IMR-90 (cell line): ENCODE data around the gene RAPH1. TPM values are rescaled to one million over a fixed set of nuclear protein-coding genes. Genes with fewer than 3 reads are reported as not detected.

Source experiments
- ATAC-seq: fragments of 200-7000 bp; cut with Tn5 transposase; 2 replicates; pipeline ENCODE4 v1.9.1; 2020; ENCODE audit warnings: low read depth, mild to moderate bottlenecking, moderate library complexity
- BruUV-seq: library from RNA; stranded (reverse); fragments of 400-500 nt; replicated peaks from 2 replicates; lab custom pipeline; 2021; lab: Mats Ljungman, UMichigan
- CTCF ChIA-PET: fragments of 300-600 bp; formaldehyde crosslinking; extraction: SDS; loops from one replicate; lab custom pipeline; 2021; ENCODE audit warnings: antibody characterized with exemption; lab: Yijun Ruan, JAX
- POLR2A ChIA-PET: fragments of 300-600 bp; sonication (Branson Sonifier 250); formaldehyde crosslinking; loops from one replicate; lab custom pipeline; 2022; ENCODE audit warnings: antibody characterized with exemption; ENCODE audit not compliant: unreplicated experiment; lab: Charles Lee
- DNase-seq: peaks from one replicate; pipeline ENCODE4 v3.0.0; 2013
- H2AFZ ChIP-seq: replicated peaks from 2 replicates; pipeline ENCODE3; 2013; ENCODE audit warnings: low read length, mild to moderate bottlenecking; ENCODE audit not compliant: poor library complexity
- H2AK5ac ChIP-seq: 2 replicates; pipeline ENCODE4 v1.6.1; 2013; ENCODE audit warnings: low read depth, low read length, inconsistent platforms
- H2AK9ac ChIP-seq: replicated peaks from 2 replicates; pipeline ENCODE3; 2013; ENCODE audit warnings: mild to moderate bottlenecking, low read depth, low read length, moderate library complexity; ENCODE audit not compliant: poor library complexity
- H2BK120ac ChIP-seq: 2 replicates; pipeline ENCODE4 v1.6.1; 2013; ENCODE audit warnings: low read depth, low read length, inconsistent platforms
- H2BK15ac ChIP-seq: 3 replicates; pipeline ENCODE4 v1.6.1; 2013; ENCODE audit warnings: low read depth, low read length, inconsistent platforms
- H2BK20ac ChIP-seq: 2 replicates; pipeline ENCODE4 v1.6.1; 2013; ENCODE audit warnings: low read depth, mild to moderate bottlenecking, inconsistent platforms, low read length, moderate library complexity
- H2BK5ac ChIP-seq: 2 replicates; pipeline ENCODE4 v1.6.1; 2013; ENCODE audit warnings: mild to moderate bottlenecking, low read depth, low read length, inconsistent platforms; ENCODE audit not compliant: poor library complexity, severe bottlenecking
- H3K14ac ChIP-seq: replicated peaks from 2 replicates; pipeline ENCODE4 v1.6.1; 2013; ENCODE audit warnings: low read depth, low read length, inconsistent platforms
- H3K18ac ChIP-seq: 2 replicates; pipeline ENCODE4 v1.6.1; 2013; ENCODE audit warnings: low read depth, low read length, control low read depth
- H3K23ac ChIP-seq: 2 replicates; pipeline ENCODE4 v1.6.1; 2013; ENCODE audit warnings: low read depth, low read length, inconsistent platforms
- H3K27ac ChIP-seq: 2 replicates; pipeline ENCODE4 v1.5.1; 2013; ENCODE audit warnings: mild to moderate bottlenecking, control low read depth, low read length; ENCODE audit not compliant: insufficient read depth
- H3K27me3 ChIP-seq: 2 replicates; pipeline ENCODE4 v1.6.1; 2013; ENCODE audit warnings: low read length; ENCODE audit not compliant: control insufficient read depth, insufficient read depth
- H3K36me3 ChIP-seq: 2 replicates; pipeline ENCODE4 v1.6.1; 2013; ENCODE audit warnings: low read length, mixed read lengths; ENCODE audit not compliant: control insufficient read depth, insufficient read depth
- H3K4ac ChIP-seq: 2 replicates; pipeline ENCODE4 v1.6.1; 2013; ENCODE audit warnings: low read depth, low read length, inconsistent platforms
- H3K4me1 ChIP-seq: 2 replicates; pipeline ENCODE4 v1.6.1; 2013; ENCODE audit warnings: low read length, mixed read lengths; ENCODE audit not compliant: control insufficient read depth, insufficient read depth
- H3K4me2 ChIP-seq: 2 replicates; pipeline ENCODE4 v1.6.1; 2013; ENCODE audit warnings: low read depth, mild to moderate bottlenecking, control low read depth, low read length, moderate library complexity
- H3K4me3 ChIP-seq: 2 replicates; pipeline ENCODE4 v1.5.1; 2013; ENCODE audit warnings: low read depth, mild to moderate bottlenecking, control low read depth, low read length, moderate library complexity; ENCODE audit not compliant: insufficient read depth
- H3K56ac ChIP-seq: 2 replicates; pipeline ENCODE4 v1.6.1; 2013; ENCODE audit warnings: low read length, inconsistent platforms; ENCODE audit not compliant: insufficient read depth; ENCODE audit errors: extremely low read depth
- H3K79me1 ChIP-seq, 2 experiments: 2 replicates each; pipeline ENCODE4 v1.6.1; 2013; ENCODE audit warnings: low read length in 2 of 2, inconsistent platforms in 1 of 2, low read depth in 1 of 2
- H3K9ac ChIP-seq: 2 replicates; pipeline ENCODE4 v1.6.1; 2013; ENCODE audit warnings: low read depth, low read length, control low read depth
- H3K9me1 ChIP-seq: 2 replicates; pipeline ENCODE4 v1.6.1; 2013; ENCODE audit warnings: low read length, inconsistent platforms; ENCODE audit not compliant: insufficient read depth
- H3K9me3 ChIP-seq: 2 replicates; pipeline ENCODE4 v1.6.1; 2013; ENCODE audit warnings: low read length; ENCODE audit not compliant: control insufficient read depth, insufficient read depth
- H4K20me1 ChIP-seq: 2 replicates; pipeline ENCODE4 v1.6.1; 2013; ENCODE audit warnings: low read length, inconsistent platforms; ENCODE audit not compliant: insufficient read depth
- H4K5ac ChIP-seq: 2 replicates; pipeline ENCODE4 v1.6.1; 2013; ENCODE audit warnings: mild to moderate bottlenecking, low read depth, low read length, control low read depth
- H4K8ac ChIP-seq, 2 experiments: 2 replicates each; pipeline ENCODE4 v1.6.1; 2013; ENCODE audit warnings: low read depth in 2 of 2, low read length in 2 of 2, control low read depth in 1 of 2, inconsistent platforms in 1 of 2
- H4K91ac ChIP-seq: 2 replicates; pipeline ENCODE4 v1.6.1; 2013; ENCODE audit warnings: low read depth, low read length, inconsistent platforms; ENCODE audit not compliant: insufficient read depth
- FOS ChIP-seq: fragments of 150-350 bp; IDR thresholded peaks from 2 replicates; pipeline ENCODE4 v1.6.1; 2016; ENCODE audit warnings: low read depth, low read length
- MAFK ChIP-seq: IDR thresholded peaks from 2 replicates; pipeline ENCODE4 v1.6.1; 2012; ENCODE audit warnings: low read depth, low read length, improper control_type of control experiment
- WGBS, 2 experiments: methylation state at CpG; one replicate each; pipeline versions ENCODE4 v1.1.5 to v1.1.7; 2013; ENCODE audit warnings: missing lambda C conversion rate in 2 of 2; ENCODE audit not compliant: insufficient read length in 1 of 2; ENCODE audit errors: extremely low coverage in 2 of 2; 5-methylcytosine and 5-hydroxymethylcytosine counted together
- dilution Hi-C: fragments of 300-500 bp; cut with HindIII; formaldehyde crosslinking; loops from one replicate; pipeline ENCODE4 v1.14.3; 2018; ENCODE audit warnings: low sequenced_read_pairs; ENCODE audit not compliant: unreplicated experiment
- in situ Hi-C: fragments of 300-500 bp; cut with MboI; formaldehyde crosslinking; loops from 3 replicates; pipeline ENCODE4 v1.14.3; 2019; ENCODE audit warnings: low sequenced_read_pairs, inconsistent platforms, mixed read lengths
- intact Hi-C: fragments of 100-400 bp; cut with micrococcal nuclease; formaldehyde crosslinking; loops from 2 replicates; pipeline ENCODE4 v1.10.0; 2022
- polyA plus RNA-seq, 3 experiments: library from polyadenylated mRNA; depleted of rRNA; stranded (reverse); fragments of >200 nt; gene quantifications; 2 replicates each; pipeline ENCODE4 v1.2.3, GENCODE V29; 2012; ENCODE audit warnings: low replicate concordance in 1 of 3
- total RNA-seq: library from RNA; depleted of rRNA; stranded (reverse); fragments of >200 nt; gene quantifications from 2 replicates; pipeline ENCODE4 v1.2.3, GENCODE V29; 2012

Gene RAPH1
- total and polyA plus RNA-seq, 2 of the 4 experiments (the other 2 are of a cell fraction) = 7.5 to 15.1 TPM

DNA sequence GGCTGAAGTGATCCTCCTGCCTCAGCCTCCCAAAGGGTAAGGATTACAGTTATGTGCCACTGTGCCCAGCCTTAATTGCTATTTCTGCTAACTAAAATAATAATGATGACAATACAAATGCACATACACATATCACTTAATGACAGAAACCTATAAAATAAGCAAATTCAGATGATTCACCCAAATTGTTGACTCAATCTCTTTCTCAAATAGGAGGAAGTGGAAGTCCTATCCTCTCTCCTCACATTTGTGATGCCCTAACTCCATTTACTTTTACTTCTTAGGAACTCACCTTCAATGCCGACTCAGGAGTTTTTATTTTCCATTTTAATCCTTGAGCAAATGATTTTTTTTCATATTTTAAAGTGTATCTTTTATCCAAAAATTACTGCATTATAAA is 24.5 kb upstream of the RAPH1 start:
- ChIA-PET POLR2A (no interaction called here), CTCF (interaction anchor here (0.6 kb wide), 1 partner anchor 65 kb away, joined by 4 read pairs; no protein-coding TSS in a partner anchor)

More for the DNA sequence above, 24.5 kb upstream of the RAPH1 start:
- Histone ChIP-seq H3K27me3 (no peaks in the 10 kb centered on the region), H4K5ac (no peak overlapping the region), H3K4me3 (no peak overlapping the region), H3K4me2 (no peak overlapping the region), H3K9me3 (no peaks in the 10 kb centered on the region), H4K91ac (no peak overlapping the region), H2BK20ac (no peak overlapping the region), H3K79me1 (no peaks in the 10 kb centered on the region), H4K20me1 (no peaks in the 10 kb centered on the region), H3K23ac (no peak overlapping the region), H3K9me1 (no peaks in the 10 kb centered on the region), H3K56ac (no peak overlapping the region), H3K14ac (no peak overlapping the region), H3K4ac (no peak overlapping the region), H2AK9ac (no peak overlapping the region), H3K18ac (no peak overlapping the region), H2BK120ac (no peak overlapping the region), H2BK15ac (no peak overlapping the region), H3K27ac (no peak overlapping the region), H2AK5ac (no peak overlapping the region), H3K36me3 (no peaks in the 10 kb centered on the region), H3K4me1 (peaks cover 5% of the 10 kb centered on the region), H2BK5ac (no peak overlapping the region), H3K9ac (no peak overlapping the region), H2AFZ (no peak overlapping the region), H4K8ac (no peak overlapping the region)
- dilution Hi-C loops (no loop called here), intact Hi-C loops (no loop called here), in situ Hi-C loops (no loop called here)
- TF ChIP-seq FOS = no peak
- TF ChIP-seq MAFK = peak; percentile 44
- no TSS peak for BruUV-seq
- DNase-seq (peak; percentile 40), ATAC-seq (no peak)
- WGBS, 2 experiments = no CpG with 5 or more reads among the region's 1 CpG
